HEK293 (cell line): ENCODE data around the gene POLR1B.

Experiments used
- CTCF ChIP-seq: fragments of 450-650 bp; formaldehyde crosslinking; IDR thresholded peaks from 2 replicates; pipeline ENCODE4 v1.5.1; 2016; ENCODE audit warnings: missing biosample characterization, missing genetic modification characterization
- ZBTB21 ChIP-seq: fragments of 450-650 bp; formaldehyde crosslinking; IDR thresholded peaks from 2 replicates; pipeline ENCODE4 v1.5.1; 2017; ENCODE audit warnings: missing biosample characterization, missing genetic modification characterization

GRCh38 chr2:112493048-112493447 lies 49.2 kb upstream of the POLR1B start:
- TF ChIP-seq CTCF (tag by site-specific recombination) (no peak), ZBTB21 (no peak)
